Ishikawa (cell line): ENCODE measurements around the gene GDF10.

Experiments used
- CEBPB ChIP-seq: IDR thresholded peaks from 2 replicates; pipeline ENCODE4 v1.6.1; 2012
- CREB1 ChIP-seq: IDR thresholded peaks from 2 replicates; pipeline ENCODE4 v1.6.1; 2012; ENCODE audit warnings: low read depth
- EGR1 ChIP-seq: IDR thresholded peaks from 2 replicates; pipeline ENCODE4 v1.6.1; 2012
- EP300 ChIP-seq: IDR thresholded peaks from 2 replicates; pipeline ENCODE4 v1.6.1; 2012; ENCODE audit warnings: borderline replicate concordance
- FOXM1 ChIP-seq: IDR thresholded peaks from 2 replicates; pipeline ENCODE4 v1.6.1; 2012; ENCODE audit warnings: low read depth, borderline replicate concordance
- NFIC ChIP-seq: IDR thresholded peaks from 2 replicates; pipeline ENCODE4 v1.6.1; 2012
- RAD21 ChIP-seq: IDR thresholded peaks from 2 replicates; pipeline ENCODE4 v1.6.1; 2012; ENCODE audit warnings: low read depth
- TAF1 ChIP-seq: IDR thresholded peaks from 2 replicates; pipeline ENCODE4 v1.6.1; 2012; ENCODE audit warnings: low read depth, mild to moderate bottlenecking
- TCF12 ChIP-seq: IDR thresholded peaks from 2 replicates; pipeline ENCODE4 v1.6.1; 2012; ENCODE audit warnings: low read depth
- TEAD4 ChIP-seq: IDR thresholded peaks from 2 replicates; pipeline ENCODE4 v1.6.1; 2012
- YY1 ChIP-seq: IDR thresholded peaks from 2 replicates; pipeline ENCODE4 v1.6.1; 2012; ENCODE audit warnings: low read depth
- ZBTB7A ChIP-seq: IDR thresholded peaks from 2 replicates; pipeline ENCODE4 v1.6.1; 2012; ENCODE audit warnings: low read depth
- TF ChIP-seq, protein P1 (sequence below): IDR thresholded peaks from 2 replicates; pipeline ENCODE4 v1.6.1; 2012
- TF ChIP-seq, protein P2 (sequence below): IDR thresholded peaks from 2 replicates; pipeline ENCODE4 v1.6.1; 2012; ENCODE audit warnings: low read depth, mild to moderate bottlenecking
- TF ChIP-seq, protein P3 (sequence below): IDR thresholded peaks from 2 replicates; pipeline ENCODE4 v1.6.1; 2012

Gene GDF10

GRCh38 chr10:47259466-47259865 is 40.5 kb upstream of the GDF10 start:
- TF ChIP-seq TAF1 = no peak
- TF ChIP-seq, protein P1, sequence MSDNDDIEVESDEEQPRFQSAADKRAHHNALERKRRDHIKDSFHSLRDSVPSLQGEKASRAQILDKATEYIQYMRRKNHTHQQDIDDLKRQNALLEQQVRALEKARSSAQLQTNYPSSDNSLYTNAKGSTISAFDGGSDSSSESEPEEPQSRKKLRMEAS = no peak
- no peak for TF ChIP-seq YY1
- TF ChIP-seq CREB1 = no peak
- no peak for TF ChIP-seq ZBTB7A
- no peak for TF ChIP-seq EGR1
- TF ChIP-seq, protein P2, sequence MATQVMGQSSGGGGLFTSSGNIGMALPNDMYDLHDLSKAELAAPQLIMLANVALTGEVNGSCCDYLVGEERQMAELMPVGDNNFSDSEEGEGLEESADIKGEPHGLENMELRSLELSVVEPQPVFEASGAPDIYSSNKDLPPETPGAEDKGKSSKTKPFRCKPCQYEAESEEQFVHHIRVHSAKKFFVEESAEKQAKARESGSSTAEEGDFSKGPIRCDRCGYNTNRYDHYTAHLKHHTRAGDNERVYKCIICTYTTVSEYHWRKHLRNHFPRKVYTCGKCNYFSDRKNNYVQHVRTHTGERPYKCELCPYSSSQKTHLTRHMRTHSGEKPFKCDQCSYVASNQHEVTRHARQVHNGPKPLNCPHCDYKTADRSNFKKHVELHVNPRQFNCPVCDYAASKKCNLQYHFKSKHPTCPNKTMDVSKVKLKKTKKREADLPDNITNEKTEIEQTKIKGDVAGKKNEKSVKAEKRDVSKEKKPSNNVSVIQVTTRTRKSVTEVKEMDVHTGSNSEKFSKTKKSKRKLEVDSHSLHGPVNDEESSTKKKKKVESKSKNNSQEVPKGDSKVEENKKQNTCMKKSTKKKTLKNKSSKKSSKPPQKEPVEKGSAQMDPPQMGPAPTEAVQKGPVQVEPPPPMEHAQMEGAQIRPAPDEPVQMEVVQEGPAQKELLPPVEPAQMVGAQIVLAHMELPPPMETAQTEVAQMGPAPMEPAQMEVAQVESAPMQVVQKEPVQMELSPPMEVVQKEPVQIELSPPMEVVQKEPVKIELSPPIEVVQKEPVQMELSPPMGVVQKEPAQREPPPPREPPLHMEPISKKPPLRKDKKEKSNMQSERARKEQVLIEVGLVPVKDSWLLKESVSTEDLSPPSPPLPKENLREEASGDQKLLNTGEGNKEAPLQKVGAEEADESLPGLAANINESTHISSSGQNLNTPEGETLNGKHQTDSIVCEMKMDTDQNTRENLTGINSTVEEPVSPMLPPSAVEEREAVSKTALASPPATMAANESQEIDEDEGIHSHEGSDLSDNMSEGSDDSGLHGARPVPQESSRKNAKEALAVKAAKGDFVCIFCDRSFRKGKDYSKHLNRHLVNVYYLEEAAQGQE = no peak
- TF ChIP-seq CEBPB = no peak
- TF ChIP-seq TEAD4 = no peak
- no peak for TF ChIP-seq NFIC
- TF ChIP-seq TCF12 = no peak
- no peak for TF ChIP-seq EP300
- TF ChIP-seq, protein P3, sequence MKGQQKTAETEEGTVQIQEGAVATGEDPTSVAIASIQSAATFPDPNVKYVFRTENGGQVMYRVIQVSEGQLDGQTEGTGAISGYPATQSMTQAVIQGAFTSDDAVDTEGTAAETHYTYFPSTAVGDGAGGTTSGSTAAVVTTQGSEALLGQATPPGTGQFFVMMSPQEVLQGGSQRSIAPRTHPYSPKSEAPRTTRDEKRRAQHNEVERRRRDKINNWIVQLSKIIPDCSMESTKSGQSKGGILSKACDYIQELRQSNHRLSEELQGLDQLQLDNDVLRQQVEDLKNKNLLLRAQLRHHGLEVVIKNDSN = no peak
- TF ChIP-seq RAD21 = no peak
- no peak for TF ChIP-seq FOXM1

DNA sequence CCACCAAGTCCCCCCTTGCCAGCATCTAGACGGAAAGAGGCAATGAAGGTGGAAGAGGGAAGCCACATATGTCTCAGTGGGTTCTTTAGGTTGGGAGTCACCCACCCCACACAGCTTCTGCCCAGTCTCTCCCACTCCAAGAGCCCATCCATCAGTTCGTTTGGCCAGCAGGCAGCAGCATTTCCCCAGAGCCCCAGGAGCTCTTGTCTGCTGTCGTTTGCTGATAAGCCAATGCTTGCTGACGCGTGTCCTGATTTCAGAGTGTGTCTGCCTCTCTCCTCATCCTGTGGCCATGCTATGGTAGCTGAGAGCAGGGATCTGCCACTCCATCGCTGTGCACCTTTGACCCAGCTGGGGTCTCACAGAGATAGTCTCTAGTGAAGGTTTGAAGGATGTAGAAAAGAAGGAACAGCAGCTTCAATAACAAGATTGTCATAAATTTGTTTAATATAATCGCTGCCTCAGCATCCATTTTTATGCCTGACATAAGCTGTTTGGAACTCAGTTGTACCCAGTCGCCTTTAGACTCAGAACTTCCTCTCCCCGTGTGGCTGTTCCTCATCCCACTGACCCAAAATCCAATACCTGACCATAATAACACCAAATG is 39.4 kb upstream of the GDF10 start:
- TF ChIP-seq FOXM1 = no peak

DNA sequence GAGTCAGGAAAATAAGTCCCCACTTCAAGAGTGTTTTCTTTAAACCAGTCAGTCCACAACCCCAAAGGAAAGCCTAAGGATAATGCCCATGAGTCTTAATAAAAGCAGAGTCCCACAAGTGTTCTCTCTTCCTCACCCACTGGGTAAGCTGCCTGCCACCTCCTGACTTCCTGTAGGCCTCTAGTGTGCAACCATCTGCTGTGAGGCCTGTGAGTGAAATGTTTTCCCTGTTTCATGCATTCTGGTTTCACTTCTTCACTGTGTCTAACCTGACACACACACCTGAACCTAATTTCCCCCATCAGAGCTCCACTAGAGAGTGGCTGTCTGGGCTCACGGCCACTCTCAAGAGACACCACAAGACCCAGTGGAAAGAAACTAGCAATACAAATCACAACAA is 38.9 kb upstream of the GDF10 start:
- TF ChIP-seq ZBTB7A = no peak
- TF ChIP-seq CREB1 = no peak
- TF ChIP-seq RAD21 = no peak
- TF ChIP-seq EGR1 = no peak
- no peak for TF ChIP-seq FOXM1
- no peak for TF ChIP-seq YY1
- TF ChIP-seq, protein P1 = no peak
- TF ChIP-seq, protein P3 = no peak
- TF ChIP-seq, protein P2 = no peak
- TF ChIP-seq CEBPB = no peak

DNA sequence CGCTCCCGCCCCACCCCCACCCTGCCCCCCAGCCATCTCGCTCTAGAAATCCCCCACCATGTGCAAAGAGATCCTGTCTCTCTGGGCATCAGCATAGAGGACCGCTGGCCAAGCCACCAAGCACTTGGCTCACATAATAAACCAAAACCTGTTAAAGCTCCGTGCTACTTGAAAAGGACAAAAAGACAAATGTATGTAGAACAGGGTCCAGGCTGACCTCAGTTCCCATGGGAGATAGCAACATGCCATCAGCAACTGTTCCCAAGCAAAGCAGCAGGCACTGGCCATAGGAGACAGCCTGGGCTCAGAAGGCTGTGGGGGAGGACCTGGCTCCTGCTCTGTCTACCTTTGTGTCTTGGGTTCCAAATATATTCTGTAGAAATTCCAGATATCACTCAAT is 38.4 kb upstream of the GDF10 start:
- TF ChIP-seq CREB1 = no peak
- TF ChIP-seq EGR1 = no peak
- TF ChIP-seq EP300 = no peak
- no peak for TF ChIP-seq CEBPB
- no peak for TF ChIP-seq NFIC
- TF ChIP-seq TAF1 = no peak
- TF ChIP-seq, protein P3 = no peak
- no peak for TF ChIP-seq FOXM1
- TF ChIP-seq YY1 = no peak
- TF ChIP-seq, protein P1 = no peak
- no peak for TF ChIP-seq TEAD4
- no peak for TF ChIP-seq RAD21
- TF ChIP-seq TCF12 = no peak
- TF ChIP-seq, protein P2 = no peak
- TF ChIP-seq ZBTB7A = no peak
